Activated CD4-positive, alpha-beta memory T cell treated with anti-CD3 and anti-CD28 coated beads for 36 hours (primary cell): ENCODE results near the gene FOXL2. TPM values are rescaled to one million over a fixed set of nuclear protein-coding genes. Genes with fewer than 3 reads are reported as not detected.

ENCODE experiments used
- CTCF ChIA-PET: fragments of 350-600 bp; sonication (Branson Sonifier 250); formaldehyde crosslinking; loops from one replicate; lab custom pipeline; 2021; ENCODE audit warnings: antibody characterized with exemption, inconsistent platforms; lab: Charles Lee
- POLR2A ChIA-PET: fragments of 350-600 bp; sonication (Branson Sonifier 250); formaldehyde crosslinking; loops from one replicate; lab custom pipeline; 2021; ENCODE audit warnings: antibody characterized with exemption; lab: Charles Lee
- DNase-seq: peaks from one replicate; pipeline ENCODE4 v3.0.0-alpha.2; 2020
- H3K27ac Mint-ChIP-seq: one replicate; pipeline ENCODE4 v1.8.0; 2021; ENCODE audit warnings: mixed read lengths
- H3K27me3 Mint-ChIP-seq: one replicate; pipeline ENCODE4 v1.8.0; 2021; ENCODE audit warnings: mixed read lengths
- H3K36me3 Mint-ChIP-seq: one replicate; pipeline ENCODE4 v1.8.0; 2021; ENCODE audit warnings: mixed read lengths
- H3K4me1 Mint-ChIP-seq: one replicate; pipeline ENCODE4 v1.8.0; 2021; ENCODE audit warnings: low read depth, mixed read lengths
- H3K4me3 Mint-ChIP-seq: one replicate; pipeline ENCODE4 v1.8.0; 2021; ENCODE audit warnings: mild to moderate bottlenecking, mixed read lengths
- H3K9me3 Mint-ChIP-seq: one replicate; pipeline ENCODE4 v1.8.0; 2021; ENCODE audit warnings: mixed read lengths
- intact Hi-C: fragments of 100-400 bp; cut with micrococcal nuclease; formaldehyde crosslinking; loops from one replicate; pipeline ENCODE4 v1.15.1; 2023
- total RNA-seq, 2 experiments: library from RNA; stranded (reverse); gene quantifications; one replicate each; pipeline ENCODE4 v1.2.3, GENCODE V29; 2021

FOXL2 gene
- total RNA-seq, 2 experiments from 2014 or later, result not detected

DNA sequence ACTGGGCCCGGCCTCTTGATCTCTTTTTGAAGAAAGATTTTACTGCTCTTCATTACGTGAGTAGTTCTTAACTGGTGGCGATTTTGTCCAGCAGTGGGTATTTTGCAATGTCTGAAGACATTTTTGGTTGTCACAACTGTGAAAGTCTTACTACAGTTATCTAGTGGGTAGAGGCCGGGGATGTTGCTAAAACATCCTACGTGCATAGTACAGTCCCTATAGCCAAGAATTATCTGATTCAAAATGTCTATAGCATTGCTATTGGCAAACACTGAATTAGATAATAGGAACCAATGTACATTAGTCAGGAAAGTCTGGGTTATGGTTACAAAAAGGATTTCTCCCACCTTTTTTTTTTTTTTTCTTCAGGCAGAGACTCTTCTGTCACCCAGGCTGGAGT lies 38.1 kb downstream of the FOXL2 start:
- no peak overlapping the region for H3K4me3 Mint-ChIP-seq
- H3K36me3 Mint-ChIP-seq, result no peaks in the 10 kb centered on the region
- CTCF ChIA-PET, result interaction anchor here (1.7 to 10.5 kb wide), 2 partner anchors 17 to 27 kb away, joined by 4 to 131 read pairs; no protein-coding TSS in a partner anchor
- intact Hi-C loops, result no loop called here
- no peaks in the 10 kb centered on the region for H3K27me3 Mint-ChIP-seq
- H3K27ac Mint-ChIP-seq, result no peak overlapping the region
- POLR2A ChIA-PET, result no interaction called here
- H3K9me3 Mint-ChIP-seq, result no peaks in the 10 kb centered on the region
- DNase-seq, result no peak
- no peaks in the 10 kb centered on the region for H3K4me1 Mint-ChIP-seq

GRCh38 chr3:138907539-138907938 lies 39.4 kb downstream of the FOXL2 start:
- DNase-seq, result no peak
- H3K36me3 Mint-ChIP-seq, result no peaks in the 10 kb centered on the region
- no peak overlapping the region for H3K4me3 Mint-ChIP-seq
- intact Hi-C loops, result no loop called here
- ChIA-PET CTCF (interaction anchor here (1.3 to 10.5 kb wide), 2 partner anchors 8 to 19 kb away, joined by 4 to 131 read pairs; no protein-coding TSS in a partner anchor), POLR2A (no interaction called here)
- H3K9me3 Mint-ChIP-seq, result no peaks in the 10 kb centered on the region
- H3K27ac Mint-ChIP-seq, result no peak overlapping the region
- H3K27me3 Mint-ChIP-seq, result no peaks in the 10 kb centered on the region
- H3K4me1 Mint-ChIP-seq, result no peaks in the 10 kb centered on the region

DNA sequence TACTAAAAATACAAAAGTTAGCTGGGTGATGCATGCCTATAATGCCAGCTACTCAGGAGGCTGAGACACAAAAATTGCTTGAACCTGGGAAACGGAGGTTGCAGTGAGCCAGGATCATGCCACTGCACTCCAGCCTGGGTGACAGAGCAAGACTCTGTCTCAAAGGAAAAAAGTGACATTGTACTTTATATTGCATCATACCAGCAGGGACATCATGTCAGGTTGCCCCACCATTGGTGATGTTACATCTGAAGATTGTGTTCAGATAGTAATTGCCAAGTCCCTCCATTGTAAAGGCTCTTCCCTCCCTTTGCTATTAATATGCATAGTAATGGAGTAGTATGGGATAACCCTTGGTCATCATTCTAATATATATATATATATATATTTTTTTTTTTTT lies 44.8 kb downstream of the FOXL2 start:
- H3K27me3 Mint-ChIP-seq, result no peaks in the 10 kb centered on the region
- H3K36me3 Mint-ChIP-seq, result no peaks in the 10 kb centered on the region
- ChIA-PET POLR2A (no interaction called here), CTCF (interaction anchor here (1.5 to 3.1 kb wide), 3 partner anchors 13 to 21 kb away, joined by 3 to 19 read pairs (median 7); no protein-coding TSS in a partner anchor)
- intact Hi-C loops, result no loop called here
- H3K4me3 Mint-ChIP-seq, result no peak overlapping the region
- no peaks in the 10 kb centered on the region for H3K4me1 Mint-ChIP-seq
- no peak for DNase-seq
- H3K9me3 Mint-ChIP-seq, result no peaks in the 10 kb centered on the region
- no peak overlapping the region for H3K27ac Mint-ChIP-seq

GRCh38 chr3:138901567-138901966 lies 45.4 kb downstream of the FOXL2 start:
- H3K36me3 Mint-ChIP-seq, result no peaks in the 10 kb centered on the region
- H3K4me1 Mint-ChIP-seq, result no peaks in the 10 kb centered on the region
- ChIA-PET CTCF (interaction anchor here (1.5 to 3.1 kb wide), 2 partner anchors 14 to 22 kb away, joined by 3 to 19 read pairs; no protein-coding TSS in a partner anchor), POLR2A (no interaction called here)
- H3K9me3 Mint-ChIP-seq, result no peaks in the 10 kb centered on the region
- H3K27me3 Mint-ChIP-seq, result no peaks in the 10 kb centered on the region
- no peak overlapping the region for H3K27ac Mint-ChIP-seq
- H3K4me3 Mint-ChIP-seq, result no peak overlapping the region
- DNase-seq, result no peak
- intact Hi-C loops, result no loop called here

- intact Hi-C loops, result no loop called here
- ChIA-PET CTCF (interaction anchor here (3.1 kb wide), 1 partner anchor 16 kb away, joined by 19 read pairs; no protein-coding TSS in a partner anchor), POLR2A (no interaction called here)
- H3K27ac Mint-ChIP-seq, result no peak overlapping the region
- H3K4me1 Mint-ChIP-seq, result no peaks in the 10 kb centered on the region
- DNase-seq, result no peak
- H3K9me3 Mint-ChIP-seq, result no peaks in the 10 kb centered on the region
- H3K4me3 Mint-ChIP-seq, result no peak overlapping the region
- no peaks in the 10 kb centered on the region for H3K27me3 Mint-ChIP-seq
- no peaks in the 10 kb centered on the region for H3K36me3 Mint-ChIP-seq
Observed at GRCh38 chr3:138899351-138899991, 47.5 kb downstream of the FOXL2 start.

DNA sequence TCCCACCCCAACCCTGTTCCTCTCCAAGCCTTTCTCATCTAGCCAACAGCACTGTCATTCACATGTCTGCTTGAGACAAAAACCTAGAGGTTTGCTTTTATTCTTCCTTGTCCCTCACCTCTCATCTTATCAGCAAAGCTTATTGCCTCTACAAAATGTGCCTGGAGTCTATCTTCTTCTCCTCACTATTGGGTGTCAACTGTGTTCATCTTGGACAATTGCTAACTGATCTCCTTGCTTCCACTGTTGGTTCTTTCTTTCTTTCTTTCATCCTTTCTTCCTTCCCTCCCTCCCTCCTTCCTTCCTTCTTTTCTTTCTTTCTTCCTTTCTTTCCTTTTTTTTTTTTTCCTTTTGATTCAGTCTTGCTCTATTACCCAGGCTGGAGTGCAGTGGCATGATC lies 48.2 kb downstream of the FOXL2 start:
- Mint-ChIP-seq H3K36me3 (no peaks in the 10 kb centered on the region), H3K27me3 (no peaks in the 10 kb centered on the region), H3K27ac (no peak overlapping the region), H3K9me3 (no peaks in the 10 kb centered on the region), H3K4me3 (no peak overlapping the region), H3K4me1 (no peaks in the 10 kb centered on the region)
- ChIA-PET POLR2A (no interaction called here), CTCF (interaction anchor here (0.5 to 3.1 kb wide), 6 partner anchors 17 to 197 kb away, joined by 3 to 19 read pairs (median 4); no protein-coding TSS in a partner anchor)
- no peak for DNase-seq
- intact Hi-C loops, result no loop called here

GRCh38 chr3:138898301-138898700 lies 48.6 kb downstream of the FOXL2 start:
- no peak for DNase-seq
- intact Hi-C loops, result no loop called here
- H3K4me3 Mint-ChIP-seq, result no peak overlapping the region
- H3K4me1 Mint-ChIP-seq, result no peaks in the 10 kb centered on the region
- H3K27ac Mint-ChIP-seq, result no peak overlapping the region
- no peaks in the 10 kb centered on the region for H3K9me3 Mint-ChIP-seq
- no peaks in the 10 kb centered on the region for H3K36me3 Mint-ChIP-seq
- ChIA-PET POLR2A (no interaction called here), CTCF (interaction anchor here (0.5 to 1.4 kb wide), 4 partner anchors 17 to 197 kb away, joined by 3 to 8 read pairs (median 4); no protein-coding TSS in a partner anchor)
- H3K27me3 Mint-ChIP-seq, result no peaks in the 10 kb centered on the region

Other genes with a start within 250 kb of the FOXL2 start
- 10 to 100 TPM; 23.0 to 24.8 TPM for gene PIK3CB, start 112.2 kb downstream of the FOXL2 start, total RNA-seq
- gene FOXL2NB, start 80 bp upstream of the FOXL2 start, total RNA-seq, result not detected
- not detected for gene PRR23A, start 59.1 kb upstream of the FOXL2 start, total RNA-seq
- gene PRR23B, start 73.8 kb upstream of the FOXL2 start, total RNA-seq, result not detected
- gene PRR23C, start 97.8 kb upstream of the FOXL2 start, total RNA-seq, result not detected